ENCODE results near the gene NGF.
"Not testable (repeated sequence)": the region's sequence is repeated elsewhere in the genome, so short reads cannot be mapped to it uniquely, and the experiment has no call there.

NGF gene

DNA sequence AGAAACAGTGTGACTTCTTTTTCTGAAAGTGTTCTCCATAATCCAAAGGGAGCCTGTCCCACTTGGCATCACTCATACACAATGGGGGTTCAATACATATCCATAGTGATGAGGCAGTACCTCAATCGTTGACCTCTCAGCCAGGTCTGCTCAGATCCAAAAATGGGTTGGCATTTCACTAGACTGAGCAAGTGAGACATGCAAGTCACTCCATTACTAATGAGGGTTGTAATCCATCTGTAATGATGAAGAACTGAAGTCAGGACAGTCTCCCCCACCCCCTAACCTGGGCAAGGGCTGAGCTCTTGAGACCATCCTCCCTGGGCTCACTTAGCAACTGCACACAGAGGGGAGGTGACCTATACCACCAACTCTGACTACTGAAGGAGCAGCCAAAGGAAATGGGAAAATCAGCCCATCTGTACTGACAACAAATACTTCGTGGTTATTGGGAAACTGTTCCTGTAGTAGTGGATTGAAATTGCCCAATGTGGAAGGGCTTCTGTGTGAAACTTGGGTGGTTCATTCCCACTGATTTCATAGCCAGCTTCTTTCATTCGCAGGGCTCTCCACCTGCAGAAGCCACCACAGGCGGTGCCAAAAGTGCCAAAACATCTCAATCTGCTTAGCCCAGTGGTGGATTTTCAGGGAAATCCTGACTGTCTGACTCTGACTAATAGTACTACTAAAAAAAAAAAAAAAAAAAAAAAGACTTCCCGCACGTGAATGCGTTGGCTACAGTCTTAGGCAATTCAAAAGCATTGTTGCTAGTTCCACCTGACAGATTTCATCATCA, 5.0 kb downstream of the NGF start:
- DNase-seq, result no peak

DNA sequence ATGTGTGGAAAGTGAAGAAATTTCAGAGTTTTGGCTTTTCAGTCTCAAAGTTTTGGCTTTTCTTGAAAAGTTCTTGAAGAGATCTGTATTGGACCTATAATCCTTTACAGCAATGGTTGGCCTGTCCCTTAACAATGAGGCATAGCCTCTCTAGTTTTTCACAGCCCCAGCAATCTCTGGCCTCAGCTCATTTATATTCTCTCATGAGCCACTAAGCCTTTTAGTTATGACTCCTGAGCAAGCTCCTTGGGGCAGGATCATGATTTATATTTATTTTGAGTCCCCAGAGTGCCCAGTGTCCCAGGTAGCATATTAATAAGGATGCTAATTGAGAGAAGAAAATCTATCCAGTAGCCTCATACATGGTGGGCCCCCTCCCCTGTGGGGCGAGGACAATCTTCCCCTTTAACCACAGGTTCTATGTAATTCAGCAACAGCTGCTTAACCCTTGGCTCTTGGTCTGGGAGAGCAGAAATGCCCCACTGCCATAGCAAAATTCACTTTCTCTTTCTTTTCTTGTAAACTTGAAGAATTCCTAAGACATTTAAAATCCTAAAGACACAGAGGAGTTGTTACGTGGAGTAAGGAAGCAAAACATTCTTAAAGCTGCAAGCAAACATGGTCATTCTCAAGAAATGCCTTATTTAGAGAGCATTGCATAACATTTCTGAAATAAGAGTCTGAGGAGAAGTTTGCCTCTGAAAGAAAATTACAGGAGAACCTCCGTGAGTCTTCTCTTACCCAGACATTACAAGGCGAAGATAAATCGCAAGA, 6.3 kb downstream of the NGF start:
- no peak for DNase-seq

DNA sequence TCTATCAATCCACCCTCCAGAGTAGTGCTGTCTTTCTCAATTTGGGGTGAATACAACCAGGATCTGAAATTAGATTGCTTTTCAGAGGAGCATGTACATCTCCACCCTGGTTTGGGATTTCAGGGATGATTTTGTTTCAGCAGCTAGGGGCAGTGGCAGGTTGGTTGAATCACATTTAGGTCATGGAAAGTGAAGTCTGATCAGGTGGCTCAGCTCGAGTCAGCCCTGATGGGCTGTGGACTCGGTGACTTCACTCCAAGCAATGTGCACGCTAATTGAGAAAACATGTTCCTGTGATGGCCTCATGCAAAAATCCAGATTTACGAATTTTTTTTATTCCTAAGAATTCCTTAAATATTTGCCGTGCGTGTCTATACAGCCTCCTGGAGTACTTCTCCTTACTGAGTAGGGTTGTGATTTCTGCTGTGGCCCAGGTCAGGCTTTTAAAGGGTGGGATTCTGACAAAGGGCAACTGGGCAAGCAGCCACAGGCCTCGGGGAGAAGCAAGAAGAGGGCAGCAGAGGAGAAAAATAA, 7.5 kb downstream of the NGF start:
- DNase-seq, result no peak

DNA sequence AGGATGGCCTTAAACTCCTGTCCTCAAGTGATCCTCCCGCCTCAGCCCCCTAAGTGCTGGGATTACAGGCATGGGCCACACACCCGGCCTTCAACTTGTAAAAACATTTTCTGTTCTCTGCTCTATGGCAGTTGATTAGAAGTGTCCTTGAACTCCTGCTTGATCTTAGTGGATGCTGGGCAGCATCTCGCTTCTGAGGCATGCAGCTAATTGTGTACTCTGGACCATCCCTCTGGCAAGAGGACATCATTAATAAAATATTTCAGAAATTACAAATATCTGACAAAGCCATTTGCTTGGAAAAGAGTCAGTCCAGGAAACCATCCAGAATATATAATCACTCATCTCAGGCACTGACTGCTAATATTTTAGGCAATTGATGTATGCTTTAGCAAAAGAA, 8.1 kb downstream of the NGF start:
- DNase-seq, result no peak

DNA sequence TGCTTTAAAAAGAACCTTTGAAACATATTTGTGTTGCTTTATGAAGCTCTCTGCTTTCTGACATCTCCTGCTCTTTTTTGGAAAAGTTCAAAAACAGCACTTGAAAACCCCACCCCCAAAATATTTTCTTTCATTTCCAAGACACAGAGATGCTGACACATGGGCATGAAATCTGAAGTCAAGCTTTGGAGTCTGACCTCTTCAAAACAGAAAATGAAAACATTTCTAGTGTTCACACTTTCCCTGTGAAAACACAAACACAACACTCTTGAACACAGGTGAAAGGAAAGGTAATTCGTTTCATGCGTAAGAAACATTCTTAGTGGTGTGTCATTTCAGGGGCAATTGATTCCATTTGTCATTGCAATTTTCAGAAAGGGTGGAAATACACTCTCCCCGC, 10.8 kb downstream of the NGF start:
- DNase-seq, result no peak

DNA sequence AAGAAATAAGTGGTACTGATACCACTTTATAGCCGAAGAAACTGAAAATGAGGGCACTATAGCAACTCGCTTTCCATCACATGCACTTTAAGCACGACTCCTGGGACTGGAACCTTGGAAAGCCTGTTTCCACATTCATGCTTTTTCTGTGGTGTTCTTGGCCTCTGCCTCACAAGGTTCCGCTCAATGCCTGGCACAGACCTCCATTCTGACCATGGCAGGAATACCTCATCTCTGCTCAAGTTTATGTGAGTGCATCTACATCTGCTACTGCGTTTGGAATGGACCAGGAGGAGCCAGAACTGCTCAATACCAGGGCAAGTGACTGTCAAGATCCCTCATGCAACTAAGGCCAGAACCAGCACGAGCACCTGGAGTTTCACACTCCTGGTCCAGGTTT, 11.6 kb downstream of the NGF start:
- DNase-seq, result no peak

DNA sequence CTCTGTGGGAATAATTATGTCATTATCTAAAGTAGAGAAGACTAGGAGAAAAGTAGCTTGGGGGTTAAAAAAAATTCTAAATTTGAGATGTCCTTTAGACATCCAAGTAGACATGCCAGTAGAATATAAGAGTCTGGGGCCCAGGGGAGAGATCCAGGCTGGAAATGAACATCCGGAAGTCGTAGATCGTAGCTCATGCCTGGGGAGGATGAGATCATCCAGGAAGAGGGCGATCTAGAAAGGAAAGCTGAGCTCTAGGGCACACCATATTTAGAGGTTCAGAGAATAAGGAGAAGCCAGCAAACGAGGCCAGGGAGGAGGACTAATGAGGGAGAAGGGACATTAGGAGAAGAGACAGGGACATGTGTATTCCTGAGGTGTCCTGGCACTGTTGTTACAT, 12.2 kb downstream of the NGF start:
- DNase-seq, result no peak

DNA sequence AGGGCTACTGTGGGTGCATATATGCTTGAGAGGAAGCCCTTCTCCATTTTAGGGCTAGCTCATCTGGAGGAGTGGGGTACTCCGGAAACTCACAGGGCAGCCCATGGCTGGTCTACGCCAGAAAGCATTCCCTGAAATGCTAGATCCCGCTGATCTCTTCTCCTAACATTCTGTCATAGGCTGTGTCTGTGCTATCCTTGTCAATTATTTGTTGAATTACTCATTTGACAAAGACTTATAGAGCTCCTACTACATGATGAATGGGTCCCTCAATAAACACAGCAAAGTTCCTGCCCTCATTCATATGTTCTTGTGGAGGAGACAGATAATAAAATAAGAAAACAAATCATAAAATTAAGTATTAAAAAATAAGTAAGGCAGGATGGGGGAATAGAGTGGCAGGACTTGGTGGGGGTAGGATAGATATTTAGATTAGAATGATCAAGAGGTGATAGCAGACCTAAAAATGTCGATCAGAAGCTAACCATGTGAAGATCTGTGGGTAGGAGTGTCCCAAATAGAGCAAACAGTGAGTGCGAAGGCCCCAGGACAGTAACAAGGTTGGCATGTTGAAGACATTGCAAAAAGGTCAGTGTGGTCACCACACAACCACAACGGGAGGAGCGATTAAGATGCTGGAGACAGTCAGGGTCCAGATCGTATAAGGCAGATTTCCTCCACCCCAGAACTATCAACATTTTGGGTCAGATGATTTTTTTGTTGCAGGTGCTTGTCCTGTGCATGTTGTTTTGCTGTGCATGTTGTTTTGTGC, 13.2 kb downstream of the NGF start:
- DNase-seq, result no peak

DNA sequence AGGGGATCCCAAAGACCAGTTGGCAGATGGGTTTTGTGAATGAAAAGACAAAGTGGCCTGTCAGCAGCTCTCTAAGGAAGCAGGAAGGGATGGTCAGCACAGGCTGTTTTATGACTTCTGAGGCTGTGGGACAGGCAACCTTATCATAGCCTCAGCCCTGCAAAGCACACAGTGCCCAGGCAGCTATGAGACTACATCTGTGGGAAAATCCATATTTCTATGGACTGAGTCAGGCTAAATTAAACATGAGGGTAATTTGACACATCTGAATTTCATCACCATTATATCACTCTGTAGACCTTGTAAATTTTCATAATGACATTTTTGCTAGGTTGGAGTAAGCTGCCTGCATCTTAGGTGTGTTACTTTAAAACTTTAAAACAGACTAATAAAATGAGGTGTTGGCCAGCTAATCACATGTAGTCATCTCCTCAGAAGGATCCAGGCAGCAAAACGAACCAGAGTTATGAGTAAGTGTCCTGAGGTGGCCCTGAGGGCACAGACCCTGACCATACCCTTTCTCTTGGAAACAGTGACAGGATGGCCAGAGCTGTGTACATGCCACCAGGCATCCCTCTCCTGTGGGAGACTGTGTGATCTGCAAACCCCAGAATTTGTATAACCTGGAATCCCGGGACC, 14.6 kb downstream of the NGF start:
- DNase-seq, result no peak

DNA sequence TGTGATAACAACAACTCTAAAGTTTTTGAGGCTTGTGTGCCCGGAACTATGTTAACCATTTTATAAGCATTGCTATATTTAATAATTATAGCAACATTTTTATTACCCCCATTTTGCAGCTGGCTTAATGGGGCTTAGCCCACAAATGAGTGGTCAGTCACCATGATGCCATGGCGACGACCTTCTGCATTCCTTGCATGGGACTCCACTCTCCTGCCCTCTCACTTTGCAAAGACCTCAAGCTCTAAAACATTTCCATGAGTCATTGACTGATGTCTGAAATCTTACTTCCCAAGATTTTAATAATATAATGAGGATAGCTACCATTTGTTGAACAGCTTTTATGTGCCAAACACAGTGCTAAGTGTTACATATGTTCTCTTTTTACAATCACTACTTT, 15.4 kb downstream of the NGF start:
- DNase-seq, result no peak

DNA sequence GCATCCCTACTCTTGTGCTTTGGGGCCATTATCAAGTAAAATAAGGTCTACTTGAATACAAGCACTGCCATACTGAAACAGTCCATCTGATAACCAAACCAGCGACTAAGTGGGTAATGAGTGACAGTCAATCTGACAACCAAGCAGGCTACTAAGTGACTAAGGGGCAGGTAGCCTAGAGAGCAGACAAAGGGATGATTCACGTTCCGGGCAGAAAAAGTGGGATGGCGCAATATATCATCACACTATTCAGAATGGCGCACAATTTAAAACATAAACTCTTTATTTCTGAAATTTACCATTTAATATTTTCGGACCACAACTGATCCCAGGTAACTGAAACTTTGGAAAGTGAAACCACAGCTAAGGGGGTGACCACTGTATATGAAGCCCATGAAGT, 17.7 kb downstream of the NGF start:
- DNase-seq, result no peak

DNA sequence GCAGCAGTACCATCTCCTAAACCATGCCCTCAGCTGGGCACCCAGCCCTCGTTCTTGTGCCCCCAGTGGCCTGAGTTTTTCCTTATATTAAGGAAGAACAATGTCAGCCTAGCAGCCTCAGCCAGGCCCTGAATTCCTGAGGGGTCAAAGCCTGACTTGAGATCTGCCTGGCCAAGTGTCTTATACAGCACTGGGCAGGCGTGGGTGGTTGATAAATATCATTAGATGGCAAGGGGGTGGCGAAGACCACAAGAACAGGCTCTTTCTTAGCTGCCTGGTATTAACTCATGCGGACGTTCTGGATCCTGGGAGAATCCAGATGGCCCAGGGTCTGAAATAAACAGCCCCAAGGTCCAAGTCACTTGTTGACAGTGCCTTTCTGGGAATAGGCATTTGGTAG, 18.3 kb downstream of the NGF start:
- DNase-seq, result no peak

DNA sequence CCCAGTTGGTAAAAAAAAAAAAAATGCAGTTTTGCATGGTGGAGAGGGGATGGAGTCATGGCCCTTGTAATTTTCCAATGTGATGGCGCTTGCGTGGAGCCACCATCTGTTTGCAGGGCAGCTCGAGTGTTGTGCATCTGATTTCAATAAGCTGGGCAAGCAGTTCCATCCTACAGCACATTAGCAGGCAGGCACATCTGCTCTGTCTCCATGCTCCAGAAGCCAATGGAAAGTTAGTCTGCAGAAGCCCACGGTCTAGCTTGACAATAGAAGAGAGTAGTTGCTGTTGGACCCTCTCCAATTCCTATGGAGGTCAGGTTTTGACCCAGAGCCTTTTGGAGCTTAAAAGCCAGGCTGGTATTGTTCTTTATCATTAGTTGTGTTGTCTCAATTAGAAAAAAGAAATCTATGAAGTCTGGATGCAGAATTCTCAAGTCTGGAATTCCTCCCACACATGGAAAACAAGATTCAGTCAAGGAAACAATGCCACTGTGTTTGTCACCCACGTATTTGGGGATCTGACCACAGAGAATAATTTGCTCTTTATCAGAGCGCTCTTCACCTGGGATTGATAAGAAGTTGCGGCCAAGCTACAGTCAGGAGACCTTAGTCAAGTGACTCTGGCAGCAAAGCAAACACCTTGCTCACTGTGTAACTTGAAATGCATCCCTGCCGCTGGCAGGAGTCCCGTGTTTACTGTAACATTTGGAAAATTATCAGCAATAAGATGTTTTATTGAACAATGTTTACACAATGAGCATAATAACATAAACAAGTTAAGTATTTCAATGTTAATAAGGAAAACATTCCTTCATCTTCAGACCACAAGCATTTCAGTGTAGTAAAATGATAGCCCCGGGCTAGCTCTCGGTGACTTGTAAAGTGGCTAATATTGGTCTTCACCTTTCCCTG, 20.7 kb downstream of the NGF start:
- no peak for DNase-seq

DNA sequence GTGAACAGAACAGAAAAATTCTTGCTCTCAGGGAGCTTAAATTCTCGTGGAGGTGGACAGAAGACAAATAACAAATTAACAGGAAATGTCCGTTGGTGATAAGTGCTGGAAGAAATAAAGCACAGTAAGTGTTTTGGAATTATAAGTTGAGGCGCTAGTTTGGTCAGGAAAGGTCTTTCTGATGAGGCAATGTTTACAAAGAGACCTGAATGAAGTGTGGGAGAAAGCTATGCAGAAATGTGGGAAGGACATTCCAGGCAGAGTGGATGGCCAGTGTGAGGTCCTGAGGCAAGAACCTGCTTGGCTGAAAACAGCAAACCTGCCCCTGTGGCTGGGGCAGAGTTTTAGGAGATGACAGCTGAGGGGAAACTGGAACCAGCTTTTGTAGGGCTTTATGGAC, 23.3 kb downstream of the NGF start:
- DNase-seq, result no peak

DNA sequence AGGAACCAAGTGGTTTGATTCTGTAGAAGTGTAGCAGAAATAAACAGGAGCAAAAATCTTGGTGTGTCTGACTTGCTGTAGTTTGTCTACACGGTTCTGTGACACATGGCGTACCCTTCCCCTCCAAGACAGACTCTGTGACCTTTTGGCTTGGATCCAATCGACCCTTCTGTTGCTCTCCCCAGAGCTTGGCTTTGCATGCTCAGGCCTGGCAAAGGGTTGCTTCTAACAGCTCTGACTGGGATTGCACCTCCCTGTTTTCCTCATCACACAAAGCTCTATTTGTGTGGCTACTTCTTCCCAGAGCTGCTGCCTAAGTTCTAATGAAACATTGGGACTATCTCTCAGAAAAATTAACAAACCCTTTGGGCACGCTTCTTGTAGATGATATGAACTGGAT, 24.0 kb downstream of the NGF start:
- DNase-seq, result no peak

DNA sequence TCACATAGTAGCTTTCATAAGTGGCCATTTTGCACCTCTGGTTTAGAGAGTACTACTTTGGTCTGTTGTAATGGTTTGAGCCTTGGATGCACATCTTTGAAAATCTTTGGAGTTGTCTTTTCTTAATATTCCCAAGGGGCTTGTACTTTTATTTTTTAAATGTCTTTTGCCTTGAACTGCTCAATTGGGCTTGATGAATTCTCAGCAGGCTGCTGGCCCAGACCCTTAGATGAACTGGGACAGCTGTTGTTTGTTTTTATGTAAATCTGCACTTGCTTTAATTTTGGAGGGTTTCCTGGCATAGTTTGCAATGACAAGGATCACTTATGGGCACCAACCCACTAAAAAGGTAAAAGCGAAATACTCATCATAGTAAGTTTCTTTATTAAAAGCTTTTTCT, 24.9 kb downstream of the NGF start:
- no peak for DNase-seq

DNA sequence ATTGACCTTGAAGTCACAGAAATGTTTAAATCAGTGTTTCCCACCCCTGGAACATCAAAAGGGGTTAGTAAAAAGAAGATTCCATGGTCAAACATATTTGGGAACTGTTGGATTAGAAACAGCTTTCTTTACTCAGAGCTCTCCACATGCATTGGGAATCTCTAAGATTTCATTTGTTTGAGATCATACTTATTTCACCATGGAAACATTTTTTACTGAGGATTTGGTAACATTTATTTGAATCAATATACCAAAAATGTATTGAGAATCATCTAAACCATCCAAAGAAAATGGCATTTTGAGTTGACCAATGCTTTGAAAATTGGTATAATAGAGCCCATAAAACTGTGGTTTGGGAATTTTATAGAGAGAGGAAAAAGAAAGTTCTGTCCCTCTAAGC, 25.3 kb downstream of the NGF start:
- DNase-seq, result no peak

DNA sequence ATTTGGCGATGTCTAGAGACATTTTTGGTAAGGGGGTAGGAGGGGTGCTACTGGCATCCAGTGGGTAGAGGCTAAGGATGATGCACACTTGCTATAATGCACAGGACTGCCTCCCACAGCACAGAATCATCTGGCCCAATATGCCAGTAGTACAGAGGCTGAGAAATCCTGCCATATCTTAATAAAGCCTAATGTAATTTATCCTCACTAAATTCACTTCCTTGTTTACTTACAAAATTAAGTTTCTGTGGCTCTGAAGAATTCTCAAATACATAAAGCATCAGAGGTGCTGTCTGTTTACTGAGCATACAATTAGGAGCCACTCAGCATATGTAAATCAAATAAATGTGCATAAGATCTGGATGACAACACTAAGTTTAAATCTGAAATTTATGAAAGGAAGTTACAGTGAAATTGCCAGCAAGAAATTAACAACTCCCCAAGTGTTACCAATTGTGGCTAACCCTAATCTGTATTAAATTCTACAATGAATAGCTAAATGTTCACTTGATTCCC, 26.5 kb downstream of the NGF start:
- no peak for DNase-seq

DNA sequence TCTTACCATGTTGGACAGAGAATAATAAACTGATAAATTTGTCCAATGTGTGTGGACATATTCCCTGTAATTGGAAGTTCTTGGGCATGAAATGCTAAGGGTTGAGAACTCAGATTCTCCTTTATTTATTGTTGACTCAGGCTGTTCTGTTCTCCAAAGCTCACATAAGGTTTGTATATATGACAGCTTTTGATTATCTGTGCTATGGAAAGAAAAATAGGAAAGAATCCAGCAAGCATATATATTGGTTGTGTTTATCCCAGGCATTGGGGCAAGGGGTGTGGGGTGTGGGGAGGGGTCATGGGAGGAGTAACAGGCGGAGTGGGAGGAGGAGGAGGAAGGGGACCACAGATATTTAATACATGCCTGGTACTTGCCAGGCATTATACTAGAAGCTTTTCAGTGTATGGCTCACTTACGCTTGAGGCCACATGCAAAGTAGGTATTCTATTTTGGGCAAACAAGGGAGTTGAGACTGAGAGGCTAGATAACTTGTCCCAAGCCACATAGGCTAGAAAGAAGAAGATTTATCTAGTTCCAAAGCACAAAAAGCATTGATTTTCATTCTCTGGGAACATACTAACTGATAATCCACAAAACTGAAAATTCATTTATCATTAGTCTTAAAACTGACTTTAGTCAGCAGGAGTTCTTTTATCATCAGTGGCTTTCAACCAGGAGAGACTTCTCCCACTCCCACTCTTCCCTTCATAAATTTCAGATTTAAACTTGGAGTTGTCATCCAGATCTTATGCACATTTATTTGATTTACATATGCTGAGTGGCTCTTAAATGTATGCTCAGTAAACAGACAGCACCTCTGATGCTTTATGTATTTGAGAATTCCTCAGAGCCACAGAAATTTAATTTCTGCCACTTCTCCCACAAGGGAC, 27.2 kb downstream of the NGF start:
- no peak for DNase-seq

DNA sequence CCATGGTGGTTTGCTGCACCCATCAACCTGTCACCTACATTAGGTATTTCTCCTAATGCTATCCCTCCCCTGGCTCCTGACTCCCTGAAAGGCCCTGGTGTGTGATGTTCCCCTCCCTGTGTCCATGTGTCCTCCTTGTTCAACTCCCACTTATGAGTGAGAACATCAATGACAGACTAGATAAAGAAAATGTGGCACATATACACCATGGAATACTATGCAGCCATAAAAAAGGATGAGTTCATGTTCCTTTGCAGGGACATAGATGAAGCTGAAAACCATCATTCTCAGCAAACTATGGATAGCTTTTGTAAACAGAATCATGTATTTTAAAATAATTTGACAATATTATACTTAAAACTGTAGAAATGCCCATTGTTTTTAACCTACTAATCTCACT, 28.5 kb downstream of the NGF start:
- DNase-seq, result not testable (repeated sequence)

DNA sequence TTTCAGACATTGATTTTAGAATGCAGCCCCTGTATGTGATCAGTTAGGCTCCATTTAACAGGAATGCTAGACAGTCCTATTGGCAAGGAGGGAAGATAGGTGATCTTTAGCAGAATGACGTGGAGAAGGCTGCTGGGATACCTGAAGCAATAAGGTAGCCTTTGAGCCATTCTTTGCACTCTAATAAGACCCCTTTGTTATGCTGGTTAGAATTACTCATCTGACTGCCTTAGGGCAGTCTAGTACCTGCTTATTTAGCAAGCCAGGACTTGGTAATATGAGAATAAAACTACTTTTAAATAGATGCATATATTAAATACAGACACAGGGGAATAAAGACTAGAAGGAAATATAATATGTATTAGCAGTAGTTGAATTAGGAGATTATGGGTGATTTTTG, 29.1 kb downstream of the NGF start:
- DNase-seq, result no peak

All from CD4-positive, alpha-beta T cell treated with Interferon alpha-2 for 1 hour (primary cell).